Natural killer cell (primary cell): ENCODE results near the gene FGG. TPM values are rescaled to one million over a fixed set of nuclear protein-coding genes. Genes with fewer than 3 reads are reported as not detected.

Experiments
- ATAC-seq, 3 donors: fragments of 150-1000 bp in 2 of 3; fragments of 200-7000 bp in 1 of 3; cut with Tn5 transposase; 1 replicate in 1 of 3; 2 replicates in 2 of 3; pipeline ENCODE4 v1.10.0; 2021; ENCODE audit warnings: mild to moderate bottlenecking in 2 of 3, moderate library complexity in 2 of 3
- DNase-seq, 2 donors: peaks; one replicate each; pipeline versions ENCODE4 v3.0.0 to v3.0.0-alpha.2; 2013 to 2021; ENCODE audit warnings: mixed read lengths in 1 of 2
- H3K27ac ChIP-seq: one replicate; pipeline ENCODE4 v1.5.1; 2013; ENCODE audit warnings: mild to moderate bottlenecking, low read length
- H3K27me3 ChIP-seq: one replicate; pipeline ENCODE4 v1.6.1; 2013; ENCODE audit warnings: low read length; ENCODE audit not compliant: control insufficient read depth, insufficient read depth
- H3K36me3 ChIP-seq: one replicate; pipeline ENCODE4 v1.6.1; 2013; ENCODE audit warnings: low read length; ENCODE audit not compliant: control insufficient read depth, insufficient read depth
- H3K4me1 ChIP-seq: one replicate; pipeline ENCODE4 v1.6.1; 2013; ENCODE audit warnings: low read length; ENCODE audit not compliant: control insufficient read depth, insufficient read depth
- H3K4me3 ChIP-seq: one replicate; pipeline ENCODE4 v1.5.1; 2013; ENCODE audit warnings: low read length
- H3K9me3 ChIP-seq: one replicate; pipeline ENCODE4 v1.6.1; 2013; ENCODE audit warnings: low read length; ENCODE audit not compliant: control insufficient read depth, insufficient read depth
- H3K27ac Mint-ChIP-seq, 2 donors: one replicate each; pipeline ENCODE4 v1.8.0; 2022; ENCODE audit warnings: mild to moderate bottlenecking in 2 of 2, mixed read lengths in 2 of 2, moderate library complexity in 1 of 2
- H3K27me3 Mint-ChIP-seq, 2 donors: one replicate each; pipeline ENCODE4 v1.8.0; 2022; ENCODE audit warnings: low read depth in 2 of 2, mixed read lengths in 2 of 2
- H3K36me3 Mint-ChIP-seq: one replicate; pipeline ENCODE4 v1.8.0; 2022; ENCODE audit warnings: mixed read lengths
- H3K4me1 Mint-ChIP-seq, 2 donors: one replicate each; pipeline ENCODE4 v1.8.0; 2022; ENCODE audit warnings: mixed read lengths in 2 of 2
- H3K4me3 Mint-ChIP-seq: one replicate; pipeline ENCODE4 v1.8.0; 2022; ENCODE audit warnings: mild to moderate bottlenecking, moderate library complexity, mixed read lengths
- H3K9me3 Mint-ChIP-seq, 2 donors: one replicate each; pipeline ENCODE4 v1.8.0; 2022; ENCODE audit warnings: mixed read lengths in 2 of 2
- CTCF ChIP-seq: fragments of 200-600 bp; IDR thresholded peaks from one replicate; pipeline ENCODE4 v1.8.0; 2022; ENCODE audit warnings: antibody characterized with exemption
- WGBS: methylation state at CpG from one replicate; pipeline ENCODE4 v1.1.7; 2013; ENCODE audit warnings: missing lambda C conversion rate; ENCODE audit not compliant: insufficient coverage; 5-methylcytosine and 5-hydroxymethylcytosine counted together
- intact Hi-C: fragments of 100-400 bp; cut with micrococcal nuclease; formaldehyde crosslinking; loops from one replicate; pipeline ENCODE4 v1.14.2; 2022
- total RNA-seq, 4 donors: library from RNA; stranded (reverse); fragments of 120-200 nt in 1 of 4; gene quantifications; one replicate each; pipeline versions ENCODE4 v1.2.3 to v1.2.4, GENCODE V29; 2013 to 2022

The FGG gene
- total RNA-seq, 3 donors from 2014 or later (not counting 1 experiment from before 2014, with no cell fraction given), result not detected

- no peaks in the 10 kb centered on the region for H3K36me3 ChIP-seq
- no peak for TF ChIP-seq CTCF
- intact Hi-C loops, result no loop called here
- no peak overlapping the region for H3K27ac Mint-ChIP-seq
- H3K4me1 ChIP-seq, result no peaks in the 10 kb centered on the region
- H3K36me3 Mint-ChIP-seq, result no peaks in the 10 kb centered on the region
- WGBS, result 73% methylated on average over 5 of the region's 5 CpGs
- ATAC-seq (no peak), DNase-seq (no peak)
- H3K4me1 Mint-ChIP-seq, result no peaks in the 10 kb centered on the region
- H3K4me3 Mint-ChIP-seq, result no peak overlapping the region
- no peak overlapping the region for H3K4me3 ChIP-seq
- peaks cover 2% of the 10 kb centered on the region for H3K27me3 ChIP-seq
- H3K27me3 Mint-ChIP-seq, result peaks cover 3% of the 10 kb centered on the region in 2 donors
- no peaks in the 10 kb centered on the region for H3K9me3 ChIP-seq
- no peak overlapping the region for H3K27ac ChIP-seq
- H3K9me3 Mint-ChIP-seq, result no peaks in the 10 kb centered on the region
Measured at GRCh38 chr4:154566639-154567204, 45.7 kb downstream of the FGG start.

GRCh38 chr4:154565704-154566103 is 46.8 kb downstream of the FGG start:
- Histone ChIP-seq H3K36me3 (no peaks in the 10 kb centered on the region), H3K9me3 (no peaks in the 10 kb centered on the region), H3K4me3 (no peak overlapping the region), H3K27ac (no peak overlapping the region), H3K27me3 (peaks cover 2% of the 10 kb centered on the region), H3K4me1 (no peaks in the 10 kb centered on the region)
- WGBS, result 92% methylated on average over 6 of the region's 6 CpGs
- intact Hi-C loops, result no loop called here
- Mint-ChIP-seq H3K9me3 (no peaks in the 10 kb centered on the region), H3K36me3 (no peaks in the 10 kb centered on the region), H3K27ac (no peak overlapping the region), H3K4me3 (no peak overlapping the region), H3K27me3 (peaks cover 0 to under 1% of the 10 kb centered on the region in 2 donors), H3K4me1 (no peaks in the 10 kb centered on the region)
- ATAC-seq (no peak), DNase-seq (no peak)
- TF ChIP-seq CTCF, result no peak

GRCh38 chr4:154564311-154564710 is 48.1 kb downstream of the FGG start:
- H3K27me3 Mint-ChIP-seq, result peaks cover 0 to 14% of the 10 kb centered on the region in 2 donors
- no peaks in the 10 kb centered on the region for H3K9me3 Mint-ChIP-seq
- H3K27ac ChIP-seq, result no peak overlapping the region
- ATAC-seq (no peak), DNase-seq (no peak)
- H3K4me3 ChIP-seq, result no peak overlapping the region
- H3K4me3 Mint-ChIP-seq, result no peak overlapping the region
- no peaks in the 10 kb centered on the region for H3K36me3 ChIP-seq
- no peaks in the 10 kb centered on the region for H3K4me1 Mint-ChIP-seq
- TF ChIP-seq CTCF, result no peak
- H3K36me3 Mint-ChIP-seq, result no peaks in the 10 kb centered on the region
- no peaks in the 10 kb centered on the region for H3K9me3 ChIP-seq
- no peak overlapping the region for H3K27ac Mint-ChIP-seq
- H3K27me3 ChIP-seq, result peaks cover 2% of the 10 kb centered on the region
- intact Hi-C loops, result no loop called here
- no peaks in the 10 kb centered on the region for H3K4me1 ChIP-seq
- WGBS, result no CpG with 5 or more reads among the region's 1 CpG

GRCh38 chr4:154562697-154563254 is 49.7 kb downstream of the FGG start, which contains the start of gene FGB:
TSS of gene FGB (plus strand) at chr4:154563011. CDS start at chr4:154563019, 8 bp downstream.
- Mint-ChIP-seq H3K36me3 (no peaks in the 10 kb centered on the region), H3K9me3 (no peaks in the 10 kb centered on the region), H3K4me1 (no peaks in the 10 kb centered on the region), H3K27me3 (peaks cover 3 to 17% of the 10 kb centered on the region in 2 donors), H3K4me3 (no peak within 1 kb of the TSS), H3K27ac (no peak within 1 kb of the TSS)
- Histone ChIP-seq H3K27ac (no peak within 1 kb of the TSS), H3K36me3 (no peaks in the 10 kb centered on the region), H3K4me1 (no peaks in the 10 kb centered on the region), H3K27me3 (peaks cover 2% of the 10 kb centered on the region), H3K9me3 (no peaks in the 10 kb centered on the region), H3K4me3 (no peak within 1 kb of the TSS)
- TF ChIP-seq CTCF, result no peak
- no peak for DNase-seq
- WGBS, result no CpG with 5 or more reads among the region's 2 CpGs
- ATAC-seq, result no peak
- intact Hi-C loops, result no loop called here
